ENCODE results near the gene SMYD4. TPM values are rescaled to one million over a fixed set of nuclear protein-coding genes. Genes with fewer than 3 reads are reported as not detected.

Gene SMYD4
- total and polyA plus RNA-seq, 10 of the 15 experiments (the other 5 are each of a cell fraction or from before 2014, with no cell fraction given): 2.1 to 18.8 (median 13.7) TPM

GRCh38 chr17:1800712-1801111, 29.0 kb downstream of the SMYD4 start:
- 99% methylated on average over 4 of the region's 4 CpGs for WGBS (ENCODE audit: insufficient coverage, insufficient replicate concordance, low lambda C conversion rate, missing lambda C conversion rate)
- Histone ChIP-seq H2AFZ (ENCODE audit: control insufficient read depth, low read depth, low read length) (no peak overlapping the region), H3K4me2 (ENCODE audit: control insufficient read depth, insufficient read depth) (no peak overlapping the region), H4K20me1 (ENCODE audit: control insufficient read depth, insufficient read depth) (no peaks in the 10 kb centered on the region), H3K79me2 (ENCODE audit: control insufficient read depth, insufficient read depth, low read length) (no peaks in the 10 kb centered on the region), H3K4me3 (no peak overlapping the region), H3K4me1 (ENCODE audit: control insufficient read depth, insufficient read depth, low read length) (no peaks in the 10 kb centered on the region), H3K9ac (ENCODE audit: control insufficient read depth, insufficient read depth, low read length) (no peak overlapping the region), H3K9me3 (replicated peaks; ENCODE audit: control insufficient read depth, insufficient read depth, low read length) (no peaks in the 10 kb centered on the region), H3K27me3 (replicated peaks in 1 of 2; ENCODE audit: control insufficient read depth in 2 of 2, insufficient read depth in 2 of 2, low read length in 1 of 2) (no peaks in the 10 kb centered on the region), H3K36me3 (ENCODE audit: control insufficient read depth in 2 of 2, insufficient read depth in 2 of 2, low read length in 1 of 2) (peaks cover 7 to 24% of the 10 kb centered on the region in 2 experiments), H3K27ac (ENCODE audit: control insufficient read depth, insufficient read depth) (no peak overlapping the region)
- POLR2A ChIA-PET: no interaction called here
- intact Hi-C loops (cut with micrococcal nuclease; ENCODE audit: unreplicated experiment) (no loop called here), in situ Hi-C loops (cut with MboI) (no loop called here)
- RAD21 ChIA-PET (ENCODE audit: unreplicated experiment): no interaction called here
- DNase-seq (ENCODE audit: low read depth, low spot score) (no peak), ATAC-seq (no peak), FAIRE-seq (no peak)
- no TSS peak for BruUV-seq (replicated peaks)
- SMC1A ChIA-PET (ENCODE audit: uncharacterized antibody, unreplicated experiment): no interaction called here
- TF ChIP-seq SP1 (IDR thresholded peaks at IDR 0.05; ENCODE audit: low read depth, low read length) (no peak), PRDM15 (CRISPR knock-in tag; IDR thresholded peaks at IDR 0.05) (no peak), NFYB (IDR thresholded peaks at IDR 0.05; ENCODE audit: insufficient read depth, low read depth, low read length) (no peak), CHD1 (IDR thresholded peaks at IDR 0.05; ENCODE audit: low read depth, low read length) (no peak), RELA (IDR thresholded peaks at IDR 0.05; ENCODE audit: borderline replicate concordance, partially characterized antibody) (no peak), ATF7 (IDR thresholded peaks at IDR 0.05; ENCODE audit: low read depth) (no peak), JUNB (IDR thresholded peaks at IDR 0.05) (no peak), HDAC2 (IDR thresholded peaks at IDR 0.05) (no peak), ZBTB40 (IDR thresholded peaks at IDR 0.05; ENCODE audit: borderline replicate concordance) (no peak), SIX5 (IDR thresholded peaks at IDR 0.05; ENCODE audit: low read depth, low read length, severe bottlenecking) (no peak), EGR1 (IDR thresholded peaks at IDR 0.05; ENCODE audit: borderline replicate concordance in 1 of 2, low read depth in 2 of 2, low read length in 2 of 2) (no peak), SMAD5 (IDR thresholded peaks at IDR 0.05; ENCODE audit: low read depth) (no peak)
- CTCF ChIA-PET: no interaction called here

Data from GM12878 (cell line).